GM19463 (cell line): ENCODE measurements around the gene JARID2.

Experiments
- ATAC-seq: cut with Tn5 transposase; IDR thresholded peaks from one replicate; pipeline ENCODE4 v1.9.1; 2021; ENCODE audit warnings: mild to moderate bottlenecking, moderate library complexity; ENCODE audit not compliant: unreplicated experiment

The JARID2 gene

DNA sequence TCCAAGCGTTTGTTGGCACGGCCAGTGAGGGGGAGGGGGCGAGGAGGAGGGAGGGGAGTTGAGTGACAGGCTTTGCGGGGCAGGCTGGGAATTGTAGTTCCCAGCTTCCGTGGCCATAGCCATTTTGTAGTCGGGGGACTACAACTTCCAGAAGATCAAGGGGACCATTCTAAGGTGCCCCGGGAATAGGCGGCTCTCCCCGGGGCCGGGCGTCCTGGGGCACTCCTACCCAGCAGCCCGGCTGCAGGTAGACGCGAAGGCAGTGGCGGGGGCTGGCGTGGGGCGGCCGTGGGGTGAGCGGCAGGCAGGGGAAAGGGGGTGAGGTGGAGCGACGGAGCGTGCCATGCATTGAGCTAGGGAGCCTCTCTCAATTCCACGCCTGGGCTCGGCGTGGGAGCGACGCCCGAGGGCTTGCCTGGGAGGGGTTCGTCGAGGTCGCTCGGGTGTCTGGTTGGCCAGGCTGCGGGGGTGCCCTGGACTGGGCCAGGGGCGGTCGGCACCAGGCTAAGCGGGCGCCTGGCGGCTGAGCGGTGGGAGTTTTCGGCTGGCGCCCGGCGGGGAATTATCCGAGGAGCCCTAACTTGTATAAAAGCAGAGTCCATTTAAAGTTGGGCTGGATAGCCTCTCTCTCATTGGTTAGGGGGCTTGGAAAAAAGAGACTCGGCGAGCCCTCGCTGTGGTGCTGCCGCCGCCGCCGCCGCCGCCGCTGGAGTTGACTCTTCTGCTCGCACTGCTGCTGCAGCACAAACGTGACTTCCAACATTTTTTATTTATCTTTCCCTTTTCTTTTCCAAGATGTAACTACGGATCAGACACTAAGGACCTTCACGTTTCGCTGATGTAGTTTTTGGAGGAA is at the start of gene JARID2:
Gene JARID2 (plus strand): TSS at position 709 of the 856 bp plus-strand sequence. CDS start 471 bp downstream, outside the sequence.
- peak; percentile 58 for ATAC-seq

DNA sequence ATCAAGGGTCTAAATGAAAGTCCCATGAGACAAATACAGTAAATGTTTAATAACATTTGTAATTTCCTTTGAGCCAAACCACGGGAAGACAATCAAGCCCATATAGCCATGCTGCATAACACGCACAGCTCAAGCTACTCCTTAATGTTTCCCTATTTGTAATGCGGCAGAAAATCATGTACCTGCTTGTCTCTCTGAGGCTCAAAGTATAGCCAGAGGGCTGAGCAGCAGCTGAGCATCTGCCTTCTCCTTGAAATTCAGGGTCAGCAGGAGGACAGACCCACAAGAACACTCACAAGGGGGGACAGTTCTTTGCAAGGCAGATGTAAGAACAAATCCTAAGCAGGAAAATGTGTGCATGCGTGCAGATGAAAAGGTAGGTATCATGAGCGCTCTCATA is 45.8 kb upstream of the JARID2 start:
- ATAC-seq, result no peak

DNA sequence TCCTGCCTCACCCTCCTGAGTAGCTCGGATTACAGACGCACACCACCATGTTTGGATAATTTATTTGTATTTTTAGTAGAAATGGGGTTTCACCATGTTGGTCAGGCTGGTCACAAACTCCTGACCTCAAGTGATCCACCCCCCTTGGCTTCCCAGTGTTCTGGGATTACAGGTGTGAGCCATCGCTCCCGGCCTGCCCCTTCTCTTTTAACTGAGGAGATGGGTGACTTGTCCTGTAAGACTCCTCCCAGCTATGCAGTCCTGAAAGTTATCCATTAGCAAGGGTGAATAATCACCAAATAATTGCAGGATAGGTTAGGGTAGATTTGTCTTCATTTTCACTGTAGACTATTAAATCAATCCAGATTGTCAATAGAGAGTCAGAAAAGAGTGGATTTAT is 40.5 kb upstream of the JARID2 start:
- ATAC-seq, result no peak

DNA sequence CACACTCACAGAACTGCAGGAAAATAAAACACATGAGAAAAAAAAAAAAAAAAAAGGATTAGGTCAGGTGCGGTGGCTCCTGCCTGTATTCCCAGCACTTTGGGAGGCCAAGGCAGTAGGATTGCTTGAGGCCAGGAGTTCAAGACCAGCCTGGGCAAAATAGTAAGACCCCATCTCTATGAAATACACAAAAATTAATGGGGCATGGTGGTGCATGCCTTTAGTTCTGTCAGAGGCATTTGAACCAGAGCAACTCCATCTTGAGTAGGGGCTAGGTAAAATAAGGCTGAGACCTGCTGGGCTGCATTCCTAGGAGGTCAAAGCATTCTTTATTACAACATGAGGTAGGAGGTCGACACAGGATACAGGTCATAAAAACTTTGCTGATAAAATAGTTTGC is 39.0 kb upstream of the JARID2 start:
- ATAC-seq, result no peak

DNA sequence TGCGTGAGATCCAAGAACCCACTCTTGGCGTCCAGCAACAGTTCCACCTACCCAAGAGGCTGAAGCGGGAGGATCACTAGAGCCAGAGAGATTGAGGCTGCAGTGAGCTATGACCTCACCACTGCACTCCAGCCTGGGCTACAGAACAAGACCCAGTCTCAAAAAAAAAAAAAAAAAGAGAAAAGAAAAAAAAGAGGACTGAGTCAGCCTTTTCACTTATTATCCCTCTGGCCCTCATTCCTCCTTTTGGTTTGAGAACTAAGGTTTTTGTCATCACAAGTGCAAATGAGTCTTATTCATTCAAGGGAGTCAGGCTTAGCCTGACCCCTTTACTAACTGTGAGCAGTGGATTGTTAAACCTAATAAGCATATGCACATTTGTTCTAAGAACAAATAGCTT is 37.9 kb upstream of the JARID2 start:
- no peak for ATAC-seq

DNA sequence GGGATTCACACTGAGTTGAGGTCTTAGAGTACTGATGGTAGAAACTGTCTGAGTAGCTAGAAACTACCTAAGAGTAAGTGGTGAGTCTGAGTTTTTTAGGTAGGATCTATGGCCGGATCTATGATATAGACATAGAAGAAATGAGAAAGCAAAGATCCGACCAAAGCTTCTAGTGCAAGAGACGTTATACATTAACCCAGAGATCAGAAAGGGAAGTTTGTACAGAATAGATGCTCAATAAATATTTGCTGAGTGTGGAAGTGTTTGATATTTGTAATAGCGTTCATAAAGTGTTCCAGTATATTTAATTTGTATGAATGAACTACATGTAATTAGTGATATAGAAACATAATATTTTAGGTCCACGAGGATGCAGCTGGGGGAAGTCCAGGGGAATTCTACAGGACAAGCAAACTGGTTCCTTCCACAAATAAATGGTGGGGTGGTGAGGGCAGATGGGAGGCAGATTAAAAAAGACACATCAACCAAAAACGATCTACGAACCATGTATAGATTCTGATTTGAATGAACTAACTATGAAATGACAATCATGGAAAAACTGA is 31.9 kb upstream of the JARID2 start:
- no peak for ATAC-seq

DNA sequence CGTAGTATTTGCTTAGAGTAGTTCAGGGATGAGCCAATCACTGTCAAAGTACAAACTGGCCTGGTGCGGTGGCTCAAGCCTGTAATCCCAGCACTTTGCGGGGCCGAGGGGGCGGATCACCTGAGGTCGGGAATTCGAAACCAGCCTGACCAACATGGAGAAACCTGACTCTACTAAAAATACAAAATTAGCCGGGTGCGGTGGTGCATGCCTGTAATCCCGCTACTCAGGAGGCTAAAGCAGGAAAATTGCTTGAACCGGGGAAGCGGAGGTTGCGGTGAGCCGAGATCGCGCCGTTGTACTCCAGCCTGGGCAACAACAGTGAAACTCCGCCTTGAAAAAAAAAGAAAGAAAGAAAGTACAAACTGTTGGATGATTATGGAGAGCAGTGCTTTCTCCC is 27.5 kb upstream of the JARID2 start:
- no peak for ATAC-seq

DNA sequence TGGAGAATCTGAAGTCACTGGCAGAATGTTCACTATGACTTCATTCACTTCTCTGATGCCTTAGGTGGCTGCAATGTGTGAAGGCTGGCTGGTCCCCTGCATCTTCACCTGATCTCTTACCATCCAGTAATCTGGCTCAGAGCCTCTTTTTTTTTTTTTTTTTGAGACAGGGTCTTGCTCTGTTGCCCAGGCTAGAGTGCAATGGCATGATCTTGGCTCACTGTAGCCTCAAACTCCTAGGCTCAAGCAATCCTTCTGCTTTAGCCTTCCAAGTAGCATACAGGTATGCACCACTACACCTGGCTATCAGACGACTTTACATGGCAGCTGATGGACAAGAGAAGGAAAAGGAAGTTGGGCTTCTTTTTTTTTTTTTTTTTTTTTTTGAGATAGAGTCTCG is 25.8 kb upstream of the JARID2 start:
- ATAC-seq, result no peak

DNA sequence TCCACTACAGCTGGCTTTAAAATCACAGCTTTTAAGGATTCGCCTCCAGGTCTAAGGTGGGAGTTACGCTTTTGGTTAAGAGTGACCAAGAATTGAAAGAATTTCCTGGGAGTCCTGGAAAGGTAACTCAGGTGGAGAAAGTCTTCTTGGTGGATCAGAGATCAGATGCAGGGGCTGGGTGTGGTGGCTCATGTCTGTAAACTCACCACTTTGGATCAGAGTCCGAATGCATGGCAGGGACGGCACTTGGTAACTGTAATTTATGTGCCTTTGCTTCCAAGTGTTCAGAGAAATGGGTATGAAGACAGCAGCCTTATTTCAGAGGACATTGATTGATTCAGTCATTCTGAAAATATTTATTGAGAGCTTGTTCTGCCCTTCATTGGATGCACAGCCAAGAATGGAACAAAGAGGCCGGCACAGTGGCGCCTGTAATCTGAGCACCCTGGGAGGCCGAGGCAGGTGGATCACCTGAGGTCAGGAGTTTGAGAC is 18.0 kb upstream of the JARID2 start:
- no peak for ATAC-seq

DNA sequence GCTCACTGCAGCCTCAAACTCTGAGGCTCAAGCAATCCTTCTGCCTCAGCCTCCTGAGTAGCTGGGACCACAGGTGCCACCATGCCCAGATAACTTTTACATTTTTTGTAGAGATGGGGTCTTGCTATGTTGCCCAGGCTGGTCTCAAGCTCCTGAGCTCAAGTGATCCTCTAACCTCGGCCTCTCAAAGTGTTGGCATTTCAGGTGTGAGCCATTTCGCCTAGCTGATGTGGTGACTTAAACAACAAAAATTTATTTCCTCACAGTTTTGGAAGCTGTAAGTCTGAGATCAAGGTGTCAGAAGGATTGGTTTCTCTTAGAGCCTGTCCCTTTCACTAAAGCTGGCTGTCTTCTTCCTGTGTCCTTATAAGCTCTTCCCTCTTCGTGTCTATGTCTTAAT is 15.0 kb upstream of the JARID2 start:
- ATAC-seq, result no peak

DNA sequence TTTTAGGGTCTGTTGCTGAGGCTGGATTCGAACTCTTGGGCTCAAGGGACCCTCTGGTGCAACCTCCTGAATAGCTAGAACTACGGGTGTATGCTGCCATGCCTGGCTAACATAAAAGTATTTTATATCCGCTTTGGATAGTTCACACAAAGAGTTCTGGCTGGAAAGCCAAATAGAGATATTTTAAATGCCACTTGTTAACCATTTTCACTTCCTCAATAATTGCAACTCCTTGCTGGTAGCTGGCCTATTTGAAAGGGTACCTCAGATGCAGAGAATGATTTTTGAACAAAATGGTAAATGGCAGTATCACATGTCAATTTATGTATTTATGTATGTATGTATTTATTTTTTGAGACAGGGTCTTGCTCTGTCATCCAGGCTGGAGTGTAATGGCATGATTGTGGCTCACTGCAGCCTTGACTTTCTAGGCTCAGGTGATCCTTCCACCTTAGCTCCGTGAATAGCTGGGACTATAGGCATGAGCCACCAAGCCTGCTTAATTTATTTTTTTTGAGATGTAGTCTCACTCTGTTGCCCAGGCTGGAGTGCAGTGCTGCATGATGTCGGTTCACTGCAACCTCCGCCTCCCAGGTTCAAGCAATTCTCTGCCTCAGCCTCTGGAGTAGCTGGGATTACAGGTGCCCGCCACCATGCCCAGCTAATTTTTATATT is 12.9 kb upstream of the JARID2 start:
- ATAC-seq, result no peak

DNA sequence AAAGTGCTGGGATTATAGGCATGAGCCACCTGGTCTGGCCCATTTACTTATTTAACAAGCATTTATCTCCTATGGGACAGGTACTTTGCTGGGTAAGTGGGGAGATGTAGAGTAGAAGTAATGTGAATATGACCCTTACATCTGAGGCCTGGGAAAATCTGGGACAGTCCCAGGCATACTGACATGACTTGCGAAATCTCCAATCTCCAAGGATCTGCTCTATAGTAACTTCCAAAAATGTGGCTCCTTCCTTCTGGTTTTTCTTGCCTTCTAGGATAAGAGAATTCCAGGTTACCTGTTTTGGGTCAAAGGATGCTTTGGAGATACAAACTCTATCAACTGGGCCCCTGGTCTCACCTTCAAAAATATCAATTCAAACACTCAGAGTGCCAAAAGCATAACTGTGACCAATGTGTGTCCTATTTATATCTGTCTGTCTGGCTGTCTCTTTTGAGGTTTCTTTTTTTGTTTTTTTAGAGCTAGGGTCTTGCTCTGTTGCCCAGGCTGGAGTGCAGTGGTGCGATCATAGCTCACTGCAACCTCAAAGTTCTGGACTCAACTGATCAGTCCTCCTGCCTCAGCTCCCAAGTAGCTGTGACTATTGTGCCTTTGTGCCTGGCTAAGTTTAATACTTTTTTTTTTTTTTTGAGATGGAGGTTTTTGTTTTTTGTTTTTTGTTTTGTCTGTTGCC is 11.7 kb upstream of the JARID2 start:
- ATAC-seq, result no peak

DNA sequence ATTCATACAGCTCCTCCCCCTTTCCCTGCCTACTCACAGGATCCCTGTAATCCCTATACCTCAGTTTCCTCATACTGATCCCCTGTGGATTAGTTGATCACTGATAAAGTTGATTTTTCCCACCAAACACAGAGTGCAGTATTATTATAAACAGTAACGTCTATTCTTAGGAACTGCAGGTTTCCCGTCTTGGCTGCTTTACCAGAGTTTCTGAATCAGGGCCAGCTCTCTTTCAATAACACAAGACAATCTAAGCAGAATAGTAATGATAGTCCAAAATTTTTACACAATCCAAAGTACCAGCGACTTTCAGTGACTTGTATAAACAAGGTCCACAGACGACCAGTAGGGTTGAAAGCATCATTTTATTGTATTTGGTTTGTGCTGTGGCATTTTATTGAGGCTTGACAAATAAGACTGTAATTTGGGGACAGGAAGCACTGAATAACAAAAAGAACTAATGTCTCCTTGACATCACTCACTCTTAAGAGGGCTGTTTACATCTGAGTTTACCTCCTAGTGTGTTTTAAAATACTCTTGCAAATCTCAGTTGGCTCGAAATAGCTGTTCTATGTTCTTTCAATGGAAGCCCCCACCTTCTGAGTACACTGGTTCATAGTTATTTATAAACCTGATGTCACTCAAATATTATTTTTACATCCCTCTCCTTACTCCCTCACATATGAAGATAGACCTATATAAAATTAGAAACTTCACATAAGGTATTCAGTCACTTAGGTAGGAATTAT is 6.1 kb upstream of the JARID2 start:
- ATAC-seq, result no peak

DNA sequence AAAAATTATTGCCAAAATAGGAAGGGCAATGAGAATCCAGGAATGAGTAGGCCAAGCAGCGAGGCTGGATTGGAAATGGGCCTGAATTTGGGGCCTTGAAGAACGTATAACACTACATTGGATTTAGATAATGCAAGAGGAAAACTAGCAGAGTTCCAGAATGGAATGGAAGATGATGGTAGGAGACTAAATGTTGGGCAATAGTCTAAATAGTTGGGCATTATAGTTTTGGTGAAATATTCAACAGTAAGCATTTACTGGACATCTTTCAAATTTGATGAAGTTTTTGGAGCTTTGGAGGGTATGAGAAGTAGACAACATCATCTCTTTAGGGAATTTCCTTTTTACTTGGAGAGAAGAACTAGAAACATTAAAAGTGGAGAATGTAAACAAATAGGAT is 3.4 kb upstream of the JARID2 start:
- ATAC-seq, result no peak

DNA sequence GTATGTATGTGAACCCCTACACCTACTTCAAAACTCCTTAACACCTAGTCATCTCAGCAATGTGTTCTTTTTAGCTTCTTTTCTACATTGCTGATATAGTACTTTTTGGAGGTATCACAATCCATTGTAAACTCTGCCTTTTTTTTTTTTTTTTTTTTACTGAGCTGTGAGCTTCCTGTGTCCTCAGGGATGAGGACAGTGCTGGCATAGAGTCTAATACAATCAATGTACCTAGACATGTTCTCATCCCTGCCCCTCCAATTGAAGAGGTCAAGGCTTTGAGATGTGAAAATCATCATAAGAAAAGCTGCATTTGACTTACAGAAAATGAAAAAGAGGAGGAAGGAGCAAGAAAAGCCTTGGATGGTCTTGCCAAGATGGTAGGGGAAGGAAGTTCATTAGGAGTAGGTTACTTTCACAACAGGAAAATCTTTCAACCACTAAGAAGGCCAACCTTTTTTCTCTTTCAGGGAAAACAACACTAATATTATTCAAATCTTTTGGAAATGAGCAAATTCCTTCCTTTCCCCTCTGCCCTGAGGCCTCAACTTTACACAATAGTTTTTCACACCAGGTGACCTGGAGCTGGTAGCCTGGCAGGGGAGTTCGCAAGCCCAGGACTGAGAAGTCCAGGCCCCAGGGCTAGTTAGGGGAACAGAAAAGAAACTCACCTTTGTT is 2.8 kb upstream of the JARID2 start:
- ATAC-seq, result no peak

DNA sequence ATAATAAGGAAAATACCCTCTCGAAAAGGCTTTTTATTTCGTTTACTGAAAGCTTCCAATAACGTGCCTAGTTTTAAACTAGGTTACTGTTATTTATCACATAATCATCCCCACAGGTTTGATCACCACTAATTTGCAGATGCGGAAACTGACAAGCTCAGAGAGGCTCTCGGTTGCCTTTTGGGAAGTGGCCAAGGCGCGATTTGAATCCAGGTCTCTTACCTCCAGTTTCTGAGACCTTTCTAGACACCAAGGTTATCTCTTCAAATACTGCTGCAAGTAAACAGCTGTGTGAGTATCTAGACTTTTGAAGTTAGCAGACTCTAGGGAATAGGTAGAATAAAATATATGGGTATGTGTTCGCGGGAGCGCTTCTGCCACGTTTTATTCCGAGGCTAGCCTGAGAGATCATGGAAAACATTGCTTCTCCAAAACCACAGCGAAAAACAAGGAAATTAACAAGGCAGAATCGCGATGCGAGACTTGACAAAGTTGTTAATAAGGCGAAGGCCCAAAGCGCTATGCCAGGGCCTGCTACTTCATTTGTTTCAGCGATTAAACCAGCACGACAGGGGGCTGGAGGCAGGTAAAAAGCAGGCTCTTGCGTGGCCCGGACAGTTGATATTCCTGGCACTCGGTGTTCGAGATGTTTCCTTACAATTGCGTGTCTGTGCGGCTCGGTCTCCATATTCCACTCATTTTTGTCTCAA is 1.8 kb upstream of the JARID2 start:
- ATAC-seq, result no peak

DNA sequence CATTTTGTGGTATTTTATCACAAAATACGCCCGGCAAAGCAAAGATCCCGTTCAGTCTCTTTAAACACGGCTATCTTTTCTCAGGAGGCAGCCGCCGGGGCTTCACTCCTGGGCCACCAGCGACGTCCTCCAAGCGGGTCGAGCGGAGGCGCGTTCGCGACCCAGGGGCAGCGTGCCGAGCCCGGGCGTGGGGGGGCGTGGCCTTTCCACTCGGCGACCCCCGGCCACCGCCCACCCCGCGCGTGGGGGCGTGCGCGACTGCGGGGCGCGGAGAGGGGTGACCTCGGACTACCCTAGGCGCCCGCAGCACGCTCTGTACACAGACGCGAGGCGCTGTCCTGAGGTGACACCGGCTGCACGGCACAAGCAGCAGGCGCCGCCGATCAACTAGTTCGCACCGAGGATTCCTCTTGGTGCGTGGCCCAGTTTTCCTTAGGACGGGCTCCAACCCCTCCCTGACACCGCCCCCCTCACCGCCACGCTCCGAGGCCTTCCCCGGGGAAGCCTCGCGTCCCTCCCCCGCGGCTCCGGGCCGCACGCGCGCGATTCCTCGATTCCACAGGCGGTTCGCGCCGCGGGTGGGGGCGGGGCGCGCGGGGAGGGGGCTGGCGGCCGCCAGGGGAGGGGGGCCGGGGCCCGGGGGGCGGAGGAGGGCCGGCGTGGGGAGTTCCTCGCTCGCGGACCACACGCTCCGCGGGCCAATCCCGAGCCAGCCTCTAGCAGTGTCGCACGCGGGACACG is 1.1 kb upstream of the JARID2 start:
- peak; percentile 13 for ATAC-seq

DNA sequence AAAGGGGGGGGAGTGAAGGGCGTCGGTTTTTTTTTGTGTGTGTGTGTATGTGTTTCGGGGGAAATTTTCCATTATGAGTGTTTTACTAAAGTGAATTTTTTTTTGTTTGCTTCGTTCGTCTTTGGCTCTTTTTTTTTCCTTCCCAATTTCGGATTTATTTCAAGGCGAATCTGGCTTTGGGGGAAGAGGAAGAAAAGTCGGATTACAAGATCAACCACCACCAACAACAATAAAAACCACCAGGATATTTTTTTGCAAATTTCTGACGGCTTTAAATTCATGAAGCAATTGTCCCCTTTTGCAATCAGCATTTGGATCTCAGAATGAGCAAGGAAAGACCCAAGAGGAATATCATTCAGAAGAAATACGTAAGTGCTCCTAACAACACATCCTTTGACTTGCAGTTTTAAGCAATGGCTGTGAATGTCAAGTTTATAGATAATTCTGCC is 372 bp downstream of the JARID2 start:
- no peak for ATAC-seq
